A549 (cell line): Measurements from ENCODE around the gene LDLRAD4. TPM values are rescaled to one million over a fixed set of nuclear protein-coding genes. Genes with fewer than 3 reads are reported as not detected.

Source experiments
- ATAC-seq, 2 experiments: fragments of 200-7000 bp in 1 of 2; fragments of >200 bp in 1 of 2; cut with Nextera tagmentation in 1 of 2; cut with Tn5 transposase in 1 of 2; 3 replicates each; pipeline versions ENCODE4 v1.8.0 to v1.9.1; 2018 to 2020; ENCODE audit warnings: mild to moderate bottlenecking in 1 of 2, moderate library complexity in 1 of 2
- CTCF ChIA-PET: fragments of 300-600 bp; sonication (Branson Sonifier 250); formaldehyde crosslinking; extraction: SDS; loops from one replicate; lab custom pipeline; 2021; ENCODE audit warnings: antibody characterized with exemption, inconsistent platforms; lab: Yijun Ruan, JAX
- POLR2A ChIA-PET: fragments of 350-600 bp; formaldehyde crosslinking; extraction: SDS; loops from one replicate; lab custom pipeline; 2021; ENCODE audit warnings: antibody characterized with exemption, inconsistent platforms; lab: Yijun Ruan, JAX
- DNase-seq, 2 experiments: peaks; one replicate each; pipeline versions ENCODE4 v3.0.0 to v3.0.0-alpha.2; 2011 to 2016; ENCODE audit warnings: low read depth in 1 of 2, low spot score in 1 of 2
- FAIRE-seq: peaks from 2 replicates; lab custom pipeline; 2011; peaks lifted over from hg19 to GRCh38; lab: Jason Lieb, UNC
- H3K27ac ChIP-seq, 2 experiments: fragments of >200 bp; sonication (Bioruptor Twin); formaldehyde crosslinking; 3 replicates each; pipeline ENCODE4 v1.5.1; 2016 to 2017
- H3K4me1 ChIP-seq: fragments of >200 bp; sonication (Bioruptor Twin); formaldehyde crosslinking; 3 replicates; pipeline ENCODE4 v1.6.1; 2016
- H3K4me2 ChIP-seq: fragments of >200 bp; sonication (Bioruptor Twin); formaldehyde crosslinking; 3 replicates; pipeline ENCODE4 v1.6.1; 2016
- H3K4me3 ChIP-seq: fragments of >200 bp; sonication (Bioruptor Twin); formaldehyde crosslinking; 3 replicates; pipeline ENCODE4 v1.5.1; 2016
- H3K9me3 ChIP-seq: fragments of >200 bp; sonication (Bioruptor Twin); formaldehyde crosslinking; 3 replicates; pipeline ENCODE4 v1.6.1; 2016
- ATOH8 ChIP-seq: fragments of 250-450 bp; sonication (Bioruptor Pico); IDR thresholded peaks from 2 replicates; pipeline ENCODE4 v1.5.0; 2020; ENCODE audit warnings: low read depth, mild to moderate bottlenecking, moderate library complexity
- CBX2 ChIP-seq: fragments of 200-600 bp; sonication (generic); IDR thresholded peaks from 2 replicates; pipeline ENCODE4 v1.6.1; 2016; ENCODE audit warnings: low read depth, mild to moderate bottlenecking, borderline replicate concordance
- ELK1 ChIP-seq: fragments of 150-350 bp; IDR thresholded peaks from 2 replicates; pipeline ENCODE4 v1.6.1; 2014; ENCODE audit warnings: low read depth, mild to moderate bottlenecking, low read length
- EP300 ChIP-seq, 2 experiments: fragments of >200 bp; sonication (Bioruptor Twin); formaldehyde crosslinking; IDR thresholded peaks; 2 replicates in 1 of 2; 3 replicates in 1 of 2; pipeline ENCODE4 v1.6.1; 2016 to 2017
- ESRRA ChIP-seq: fragments of 150-350 bp; IDR thresholded peaks from 2 replicates; pipeline ENCODE4 v1.6.1; 2014; ENCODE audit warnings: mild to moderate bottlenecking, low read length, borderline replicate concordance
- FOSB ChIP-seq: fragments of 250-450 bp; sonication (Bioruptor Pico); IDR thresholded peaks from 2 replicates; pipeline ENCODE4 v1.5.0; 2020; ENCODE audit warnings: mild to moderate bottlenecking, moderate library complexity
- FOXS1 ChIP-seq: fragments of 250-450 bp; sonication (Bioruptor Pico); IDR thresholded peaks from 2 replicates; pipeline ENCODE4 v1.5.0; 2020; ENCODE audit warnings: mild to moderate bottlenecking, moderate library complexity
- HEYL ChIP-seq: fragments of 250-450 bp; sonication (Bioruptor Pico); IDR thresholded peaks from 2 replicates; pipeline ENCODE4 v1.8.0; 2021; ENCODE audit warnings: mild to moderate bottlenecking, moderate library complexity
- HOXA7 ChIP-seq: fragments of 250-450 bp; sonication (Bioruptor Pico); IDR thresholded peaks from 2 replicates; pipeline ENCODE4 v1.5.0; 2020; ENCODE audit warnings: mild to moderate bottlenecking, moderate library complexity
- HOXB13 ChIP-seq: fragments of 250-450 bp; sonication (Bioruptor Pico); IDR thresholded peaks from 2 replicates; pipeline ENCODE4 v1.5.0; 2020; ENCODE audit warnings: low read depth, mild to moderate bottlenecking, moderate library complexity
- JUNB ChIP-seq: fragments of >200 bp; sonication (Bioruptor Twin); formaldehyde crosslinking; IDR thresholded peaks from 2 replicates; pipeline ENCODE4 v1.6.1; 2016
- KDM5A ChIP-seq: fragments of 200-600 bp; sonication (generic); IDR thresholded peaks from 2 replicates; pipeline ENCODE4 v1.6.1; 2016; ENCODE audit warnings: antibody characterized with exemption, mild to moderate bottlenecking
- NFE2L2 ChIP-seq: fragments of 150-350 bp; conservative IDR thresholded peaks from 2 replicates; pipeline ENCODE4 v1.6.1; 2014; ENCODE audit warnings: low read length
- PHF8 ChIP-seq: fragments of 200-600 bp; sonication (generic); IDR thresholded peaks from 2 replicates; pipeline ENCODE4 v1.6.1; 2016; ENCODE audit warnings: low read depth, mild to moderate bottlenecking, antibody characterized with exemption, moderate library complexity, borderline replicate concordance
- POLR2A ChIP-seq: IDR thresholded peaks from 2 replicates; pipeline ENCODE4 v1.6.1; 2012; ENCODE audit warnings: mild to moderate bottlenecking, low read length
- RCOR1 ChIP-seq: fragments of 150-350 bp; IDR thresholded peaks from 2 replicates; pipeline ENCODE4 v1.6.1; 2014; ENCODE audit warnings: antibody characterized with exemption, low read length, low read depth
- RNF2 ChIP-seq: fragments of 200-600 bp; sonication (generic); IDR thresholded peaks from 2 replicates; pipeline ENCODE4 v1.6.1; 2016; ENCODE audit warnings: low read depth, mild to moderate bottlenecking, antibody characterized with exemption, moderate library complexity, borderline replicate concordance
- SREBF2 ChIP-seq: fragments of 450-650 bp; IDR thresholded peaks from 2 replicates; pipeline ENCODE4 v1.6.1; 2014; ENCODE audit warnings: mild to moderate bottlenecking, moderate library complexity
- USF2 ChIP-seq: fragments of 450-650 bp; IDR thresholded peaks from 2 replicates; pipeline ENCODE4 v1.6.1; 2014; ENCODE audit warnings: antibody characterized with exemption
- ZFP36 ChIP-seq: fragments of 450-650 bp; IDR thresholded peaks from 2 replicates; pipeline ENCODE4 v1.6.1; 2014; ENCODE audit warnings: borderline replicate concordance; ENCODE audit not compliant: partially characterized antibody
- ZSCAN20 ChIP-seq: fragments of 250-450 bp; sonication (Bioruptor Pico); IDR thresholded peaks from 2 replicates; pipeline ENCODE4 v1.8.0; 2022; ENCODE audit warnings: mild to moderate bottlenecking, moderate library complexity
- WGBS: methylation state at CpG from one replicate; pipeline ENCODE4 v1.1.6; 2017; ENCODE audit errors: missing lambda C conversion rate; 5-methylcytosine and 5-hydroxymethylcytosine counted together
- polyA plus RNA-seq, 4 experiments: library from polyadenylated mRNA; depleted of rRNA in 3 of 4; stranded (reverse); fragments of >200 nt; fragmentation: RNase III in 1 of 4; extraction: RNeasy Plus Mini Kit Qiagen cat#74134 plus additional on column Dnase treatment in 1 of 4; gene quantifications; 2 replicates in 3 of 4; 3 replicates in 1 of 4; pipeline ENCODE4 v1.2.3, GENCODE V29; 2011 to 2017

The LDLRAD4 gene
- polyA plus RNA-seq, 2 of the 4 experiments (the other 2 are of a cell fraction), result 5.2 to 7.6 TPM

GRCh38 chr18:13180614-13181375 is 37.8 kb upstream of the LDLRAD4 start:
- no peak for FAIRE-seq
- TF ChIP-seq FOXS1 (no peak), JUNB (no peak), HOXB13 (CRISPR knock-in tag) (no peak), POLR2A (no peak), ZSCAN20 (CRISPR knock-in tag) (no peak), USF2 (no peak), HEYL (CRISPR knock-in tag) (no peak), KDM5A (no peak), ZFP36 (no peak), FOSB (no peak), HOXA7 (no peak)
- Histone ChIP-seq H3K27ac (no peak overlapping the region), H3K4me2 (no peak overlapping the region), H3K9me3 (no peaks in the 10 kb centered on the region), H3K4me1 (no peaks in the 10 kb centered on the region), H3K4me3 (no peak overlapping the region)
- no peak for ATAC-seq
- POLR2A ChIA-PET, result no interaction called here
- CTCF ChIA-PET, result no interaction called here
- 46% methylated on average over 6 of the region's 6 CpGs for WGBS
- no peak for DNase-seq

- no peak overlapping the region for H3K27ac ChIP-seq
- H3K4me2 ChIP-seq, result no peak overlapping the region
- H3K4me3 ChIP-seq, result no peak overlapping the region
- 77% methylated on average over 14 of the region's 14 CpGs for WGBS
- ChIA-PET POLR2A (no interaction called here), CTCF (interaction anchor here (0.6 kb wide), 1 partner anchor 960 kb away, joined by 4 read pairs; no protein-coding TSS in a partner anchor)
- no peaks in the 10 kb centered on the region for H3K9me3 ChIP-seq
- no peaks in the 10 kb centered on the region for H3K4me1 ChIP-seq
- DNase-seq (no peak), ATAC-seq (no peak), FAIRE-seq (no peak)
- TF ChIP-seq PHF8 (no peak), ATOH8 (CRISPR knock-in tag) (no peak), RNF2 (no peak), EP300 (IDR thresholded peaks at IDR 0.05) (no peak), ELK1 (no peak), RCOR1 (no peak), USF2 (no peak)
Observed at GRCh38 chr18:13181765-13182164, 36.8 kb upstream of the LDLRAD4 start.

GRCh38 chr18:13183359-13183758 is 35.2 kb upstream of the LDLRAD4 start:
- Histone ChIP-seq H3K4me2 (no peak overlapping the region), H3K4me1 (no peaks in the 10 kb centered on the region), H3K27ac (no peak overlapping the region), H3K4me3 (no peak overlapping the region), H3K9me3 (no peaks in the 10 kb centered on the region)
- no peak for TF ChIP-seq SREBF2
- TF ChIP-seq FOXS1, result no peak
- TF ChIP-seq ESRRA, result no peak
- no peak for TF ChIP-seq USF2
- no peak for TF ChIP-seq NFE2L2
- no peak for TF ChIP-seq CBX2
- no peak for ATAC-seq
- FAIRE-seq, result no peak
- ChIA-PET POLR2A (no interaction called here), CTCF (no interaction called here)
- 57% methylated on average over 5 of the region's 5 CpGs for WGBS
- DNase-seq, result no peak
